Motor neuron (in vitro differentiated cells): ENCODE data around the gene TSPAN11. TPM values are rescaled to one million over a fixed set of nuclear protein-coding genes. Genes with fewer than 3 reads are reported as not detected.
A peak's percentile ranks its signal among the peaks of the same experiment; 100 is the strongest.

ENCODE experiments used
- ATAC-seq, 8 experiments: fragments of 200-7000 bp; cut with Tn5 transposase; replicated peaks in 6 of 8; 2 replicates each; pipeline ENCODE4 v1.8.0; 2021; ENCODE audit warnings: mild to moderate bottlenecking in 8 of 8, moderate library complexity in 8 of 8
- H3K27ac ChIP-seq, 2 donors: fragments of 250-450 bp; sonication (Bioruptor Pico); 2 replicates each; pipeline ENCODE4 v1.9.0; 2021; ENCODE audit warnings: antibody characterized with exemption in 2 of 2, mild to moderate bottlenecking in 2 of 2, moderate library complexity in 1 of 2
- H3K4me1 ChIP-seq, 2 donors: fragments of 250-450 bp; sonication (Bioruptor Pico); replicated peaks in 1 of 2; 2 replicates each; pipeline ENCODE4 v1.6.1; 2021; ENCODE audit warnings: antibody characterized with exemption in 2 of 2, mild to moderate bottlenecking in 2 of 2, moderate library complexity in 1 of 2
- H3K4me3 ChIP-seq, 5 donors: fragments of 250-450 bp; sonication (Bioruptor Pico); 2 replicates each; pipeline ENCODE4 v1.9.0; 2021; ENCODE audit warnings: antibody characterized with exemption in 5 of 5, mild to moderate bottlenecking in 5 of 5, moderate library complexity in 4 of 5
- WGBS, 10 experiments: fragments of 450-650 bp; shearing (Covaris generic); methylation state at CpG; one replicate each; pipeline ENCODE4 v1.0.0; 2022; 5-methylcytosine and 5-hydroxymethylcytosine counted together
- in situ Hi-C, 9 experiments: fragments of 400-800 bp; cut with MboI; loops; one replicate each; pipeline ENCODE4 v1.15.0; 2021; ENCODE audit warnings: low sequenced_read_pairs in 9 of 9, low pct_unique_long_range_greater_than_20kb in 2 of 9; ENCODE audit not compliant: unreplicated experiment in 9 of 9
- total RNA-seq, 8 experiments: library from RNA; unstranded; fragments of 300-600 nt; gene quantifications; 2 replicates each; pipeline versions ENCODE4 v1.2.3 to v1.2.4, GENCODE V29; 2022

Gene TSPAN11
- total RNA-seq, 8 experiments from 2014 or later, result 4.6 to 42.0 (median 24.2) TPM

GRCh38 chr12:30898846-30899245 lies 27.7 kb upstream of the TSPAN11 start:
- WGBS, 10 experiments, result 40 to 100% (median 100%) methylated on average over 1 of the region's 1 CpG; no CpG with 5 or more reads in 5 of the 10 experiments
- H3K4me1 ChIP-seq, result peaks cover 0 to 10% of the 10 kb centered on the region in 2 donors
- in situ Hi-C loops, result no loop called here
- H3K27ac ChIP-seq, result no peak overlapping the region
- no peak overlapping the region for H3K4me3 ChIP-seq
- ATAC-seq, result no peak

- ATAC-seq, result no peak
- H3K27ac ChIP-seq, result no peak overlapping the region
- in situ Hi-C loops, result no loop called here
- no peaks in the 10 kb centered on the region for H3K4me1 ChIP-seq
- 39 to 88% (median 80%) methylated on average over 1 of the region's 1 CpG; no CpG with 5 or more reads in 3 of the 10 experiments for WGBS, 10 experiments
- H3K4me3 ChIP-seq, result no peak overlapping the region
Measured at GRCh38 chr12:30900351-30900750, 26.2 kb upstream of the TSPAN11 start.

- H3K27ac ChIP-seq, result no peak overlapping the region
- ATAC-seq, result no peak
- H3K4me3 ChIP-seq, result no peak overlapping the region
- in situ Hi-C loops, result no loop called here
- whole genome bisulfite sequencing, 10 experiments, result 33 to 97% (median 70%) methylated on average over 1 to 3 of the region's 3 CpGs; no CpG with 5 or more reads in 1 of the 10 experiments
- no peaks in the 10 kb centered on the region for H3K4me1 ChIP-seq
Measured at GRCh38 chr12:30902001-30902400, 24.5 kb upstream of the TSPAN11 start.

GRCh38 chr12:30902596-30902995 lies 24.0 kb upstream of the TSPAN11 start:
- H3K4me3 ChIP-seq, result no peak overlapping the region
- no peak overlapping the region for H3K27ac ChIP-seq
- WGBS, 10 experiments, result 37 to 95% (median 86%) methylated on average over 2 to 4 of the region's 4 CpGs
- peak in 1 of 8 experiments; percentile 57 for ATAC-seq
- in situ Hi-C loops, result no loop called here
- no peaks in the 10 kb centered on the region for H3K4me1 ChIP-seq

- no peak overlapping the region for H3K27ac ChIP-seq
- H3K4me3 ChIP-seq, result no peak overlapping the region
- no peak for ATAC-seq
- WGBS, 10 experiments, result 61 to 100% (median 82%) methylated on average over 2 to 6 of the region's 6 CpGs; no CpG with 5 or more reads in 3 of the 10 experiments
- no peaks in the 10 kb centered on the region for H3K4me1 ChIP-seq
- in situ Hi-C loops, result no loop called here
Measured at GRCh38 chr12:30905463-30906009, 21.0 kb upstream of the TSPAN11 start.

- in situ Hi-C loops, result no loop called here
- peak in 2 of 8 experiments; percentile 3 to 42 for ATAC-seq
- no peaks in the 10 kb centered on the region for H3K4me1 ChIP-seq
- no peak overlapping the region for H3K4me3 ChIP-seq
- 0 to 100% (median 65%) methylated on average over 1 to 4 of the region's 4 CpGs for WGBS, 10 experiments
- no peak overlapping the region for H3K27ac ChIP-seq
Measured at GRCh38 chr12:30908076-30908721, 18.3 kb upstream of the TSPAN11 start.

GRCh38 chr12:30908722-30909348 lies 17.7 kb upstream of the TSPAN11 start:
- Histone ChIP-seq H3K4me3 (no peak overlapping the region), H3K27ac (no peak overlapping the region), H3K4me1 (no peaks in the 10 kb centered on the region)
- peak in 3 of 8 experiments; percentile 79 to 87 (median 79) for ATAC-seq
- WGBS, 10 experiments, result 0 to 100% (median 43%) methylated on average over 1 to 3 of the region's 3 CpGs; no CpG with 5 or more reads in 2 of the 10 experiments
- in situ Hi-C loops, result no loop called here

- WGBS, 10 experiments, result 3 to 87% (median 57%) methylated on average over 1 to 5 of the region's 5 CpGs
- H3K4me1 ChIP-seq, result no peaks in the 10 kb centered on the region
- in situ Hi-C loops, result no loop called here
- no peak overlapping the region for H3K27ac ChIP-seq
- ATAC-seq, result peak in 3 of 8 experiments; percentile 65 to 71 (median 70)
- H3K4me3 ChIP-seq, result no peak overlapping the region
Measured at GRCh38 chr12:30909349-30910037, 17.1 kb upstream of the TSPAN11 start.

GRCh38 chr12:30910038-30910350 lies 16.6 kb upstream of the TSPAN11 start:
- Histone ChIP-seq H3K4me3 (no peak overlapping the region), H3K27ac (no peak overlapping the region), H3K4me1 (no peaks in the 10 kb centered on the region)
- no peak for ATAC-seq
- 100% methylated on average over 1 of the region's 1 CpG; no CpG with 5 or more reads in 7 of the 10 experiments for WGBS, 10 experiments
- in situ Hi-C loops, result no loop called here

- in situ Hi-C loops, result no loop called here
- no peak for ATAC-seq
- Histone ChIP-seq H3K4me3 (no peak overlapping the region), H3K27ac (no peak overlapping the region), H3K4me1 (no peaks in the 10 kb centered on the region)
- WGBS, 10 experiments, result 21 to 100% (median 65%) methylated on average over 1 to 5 of the region's 6 CpGs; no CpG with 5 or more reads in 1 of the 10 experiments
Measured at GRCh38 chr12:30911207-30911606, 15.3 kb upstream of the TSPAN11 start.

- Histone ChIP-seq H3K4me3 (no peak overlapping the region), H3K27ac (no peak overlapping the region), H3K4me1 (no peaks in the 10 kb centered on the region)
- in situ Hi-C loops, result no loop called here
- ATAC-seq, result no peak
- 40 to 84% (median 71%) methylated on average over 1 to 4 of the region's 4 CpGs; no CpG with 5 or more reads in 2 of the 10 experiments for WGBS, 10 experiments
Measured at GRCh38 chr12:30913323-30913722, 13.2 kb upstream of the TSPAN11 start.

- no peak overlapping the region for H3K4me3 ChIP-seq
- H3K27ac ChIP-seq, result no peak overlapping the region
- no peaks in the 10 kb centered on the region for H3K4me1 ChIP-seq
- ATAC-seq, result no peak
- in situ Hi-C loops, result no loop called here
- 71 to 94% (median 79%) methylated on average over 1 to 7 of the region's 9 CpGs; no CpG with 5 or more reads in 4 of the 10 experiments for WGBS, 10 experiments
Measured at GRCh38 chr12:30914986-30915591, 11.5 kb upstream of the TSPAN11 start.

- no peak overlapping the region for H3K27ac ChIP-seq
- H3K4me1 ChIP-seq, result peaks cover 14 to 19% of the 10 kb centered on the region in 2 donors
- 89 to 100% (median 100%) methylated on average over 1 of the region's 1 CpG; no CpG with 5 or more reads in 6 of the 10 experiments for WGBS, 10 experiments
- no peak overlapping the region for H3K4me3 ChIP-seq
- in situ Hi-C loops, result no loop called here
- ATAC-seq, result no peak
Measured at GRCh38 chr12:30923057-30923456, 3.5 kb upstream of the TSPAN11 start.
